Spleen (tissue), 7 donors: Measurements from ENCODE around the gene MCTP1.

Source experiments
- CTCF ChIP-seq, 11 experiments: fragments of 200-600 bp in 7 of 11; fragments of 450-650 bp in 4 of 11; sonication (generic) in 4 of 11; IDR thresholded peaks in 8 of 11; conservative IDR thresholded peaks in 3 of 11; 1 replicate in 7 of 11; 2 replicates in 4 of 11; pipeline versions ENCODE4 v1.4.0 to v1.8.0; 2016 to 2021; ENCODE audit warnings: antibody characterized with exemption in 11 of 11, inconsistent platforms in 4 of 11, mild to moderate bottlenecking in 1 of 11
- POLR2A ChIP-seq, 3 donors: fragments of 450-650 bp; IDR thresholded peaks; one replicate each; pipeline ENCODE4 v1.5.1; 2017; ENCODE audit warnings: antibody characterized with exemption in 3 of 3, mild to moderate bottlenecking in 1 of 3
- POLR2AphosphoS5 ChIP-seq, 3 donors: sonication (generic); formaldehyde crosslinking; IDR thresholded peaks; one replicate each; pipeline ENCODE4 v1.5.1; 2017; ENCODE audit warnings: antibody characterized with exemption in 3 of 3
- donor health status: DM: no; HTN: no; CAD: no; lungs with moderate emphysema.
- donor health status: DM: no; HTN: no; CAD: no.
- donor health status: DM: no; HTN: no; CAD: no.

GRCh38 chr5:94692581-94692980, 592.3 kb downstream of the MCTP1 start:
- TF ChIP-seq POLR2A (IDR thresholded peaks at IDR 0.05) (no peak), CTCF (IDR thresholded peaks at IDR 0.05 in 8 of 11, conservative IDR thresholded peaks at IDR 0.05 in 3 of 11) (no peak), POLR2AphosphoS5 (IDR thresholded peaks at IDR 0.05) (no peak)
